K562 (cell line): ENCODE measurements around the gene FITM2. TPM values are rescaled to one million over a fixed set of nuclear protein-coding genes. Genes with fewer than 3 reads are reported as not detected.

ENCODE experiments used
- ARHGAP35 ChIP-seq: fragments of 450-650 bp; IDR thresholded peaks from 2 replicates; pipeline ENCODE4 v1.6.1; 2018; ENCODE audit not compliant: partially characterized antibody
- ASH1L ChIP-seq: fragments of 450-650 bp; IDR thresholded peaks from 2 replicates; pipeline ENCODE4 v1.6.1; 2018; ENCODE audit warnings: borderline replicate concordance, mild to moderate bottlenecking, low read depth; ENCODE audit not compliant: partially characterized antibody
- DPF2 ChIP-seq: fragments of 450-650 bp; IDR thresholded peaks from 2 replicates; pipeline ENCODE4 v1.6.1; 2016
- E2F8 ChIP-seq: fragments of 450-650 bp; IDR thresholded peaks from 2 replicates; pipeline ENCODE4 v1.7.1; 2018; ENCODE audit warnings: mild to moderate bottlenecking, low read depth; ENCODE audit not compliant: partially characterized antibody
- ETV5 ChIP-seq: sonication (generic); formaldehyde crosslinking; IDR thresholded peaks from 2 replicates; pipeline ENCODE4 v1.4.0; 2020; ENCODE audit warnings: low read depth, mild to moderate bottlenecking, missing genetic modification reagents
- GABPA ChIP-seq: fragments of 200-800 bp; sonication (Bioruptor generic); conservative IDR thresholded peaks from 2 replicates; pipeline ENCODE4 v1.6.1; 2016; ENCODE audit warnings: low read depth, missing genetic modification characterization, missing compliant biosample characterization
- MIER1 ChIP-seq: fragments of 450-650 bp; IDR thresholded peaks from 2 replicates; pipeline ENCODE4 v1.6.1; 2016; ENCODE audit warnings: antibody characterized with exemption, mild to moderate bottlenecking, low read depth
- NCOA6 ChIP-seq: fragments of 450-650 bp; IDR thresholded peaks from 2 replicates; pipeline ENCODE4 v1.6.1; 2017; ENCODE audit warnings: mild to moderate bottlenecking
- PRDM10 ChIP-seq: fragments of 450-650 bp; IDR thresholded peaks from 2 replicates; pipeline ENCODE4 v1.6.1; 2018; ENCODE audit not compliant: partially characterized antibody
- STAT6 ChIP-seq: sonication (generic); formaldehyde crosslinking; IDR thresholded peaks from 2 replicates; pipeline ENCODE4 v1.8.1; 2023; ENCODE audit warnings: mild to moderate bottlenecking, missing genetic modification reagents
- ZBTB9 ChIP-seq: fragments of 450-650 bp; formaldehyde crosslinking; IDR thresholded peaks from 2 replicates; pipeline ENCODE4 v1.4.0; 2020; ENCODE audit warnings: mild to moderate bottlenecking, moderate library complexity
- ZEB2 ChIP-seq: fragments of 450-650 bp; IDR thresholded peaks from 2 replicates; pipeline ENCODE4 v1.6.1; 2016
- ZNF408 ChIP-seq: fragments of 250-450 bp; sonication (Bioruptor Pico); IDR thresholded peaks from 2 replicates; pipeline ENCODE4 v1.4.0; 2020; ENCODE audit warnings: low read depth, mild to moderate bottlenecking, moderate library complexity
- ZSCAN29 ChIP-seq: fragments of 450-650 bp; IDR thresholded peaks from 2 replicates; pipeline ENCODE4 v1.6.1; 2017
- polyA plus RNA-seq, 8 experiments: library from polyadenylated mRNA; depleted of rRNA in 4 of 8; stranded (reverse) in 5 of 8; unstranded in 3 of 8; fragments of >200 nt; fragmentation: Nextera tagmentation in 2 of 8; fragmentation: Illumina TruSeq in 1 of 8; extraction: Ambion mirVana in 2 of 8; extraction: Trizol in 1 of 8; gene quantifications; 2 replicates each; pipeline versions ENCODE4 v1.2.1 to v1.2.3, GENCODE V29; 2011 to 2014; ENCODE audit warnings: inconsistent platforms in 1 of 8, missing spikeins in 1 of 8
- total RNA-seq, 7 experiments: library from RNA; depleted of rRNA in 6 of 7; stranded (reverse); fragments of >200 nt in 6 of 7; fragmentation: Illumina TruSeq in 2 of 7; extraction: Trizol in 2 of 7; gene quantifications; 2 replicates each; pipeline versions ENCODE4 v1.2.1 to v1.2.3, GENCODE V29; 2011 to 2021; ENCODE audit warnings: low replicate concordance in 1 of 7
- TF ChIP-seq, protein P1 (sequence below): sonication (generic); formaldehyde crosslinking; IDR thresholded peaks from 2 replicates; pipeline ENCODE4 v1.8.0; 2022; ENCODE audit warnings: mild to moderate bottlenecking, low read depth, missing genetic modification reagents

Gene FITM2
- total and polyA plus RNA-seq, 9 of the 15 experiments (the other 6 are each of a cell fraction or from before 2014, with no cell fraction given), result 0.64 to 2.8 (median 1.8) TPM

DNA sequence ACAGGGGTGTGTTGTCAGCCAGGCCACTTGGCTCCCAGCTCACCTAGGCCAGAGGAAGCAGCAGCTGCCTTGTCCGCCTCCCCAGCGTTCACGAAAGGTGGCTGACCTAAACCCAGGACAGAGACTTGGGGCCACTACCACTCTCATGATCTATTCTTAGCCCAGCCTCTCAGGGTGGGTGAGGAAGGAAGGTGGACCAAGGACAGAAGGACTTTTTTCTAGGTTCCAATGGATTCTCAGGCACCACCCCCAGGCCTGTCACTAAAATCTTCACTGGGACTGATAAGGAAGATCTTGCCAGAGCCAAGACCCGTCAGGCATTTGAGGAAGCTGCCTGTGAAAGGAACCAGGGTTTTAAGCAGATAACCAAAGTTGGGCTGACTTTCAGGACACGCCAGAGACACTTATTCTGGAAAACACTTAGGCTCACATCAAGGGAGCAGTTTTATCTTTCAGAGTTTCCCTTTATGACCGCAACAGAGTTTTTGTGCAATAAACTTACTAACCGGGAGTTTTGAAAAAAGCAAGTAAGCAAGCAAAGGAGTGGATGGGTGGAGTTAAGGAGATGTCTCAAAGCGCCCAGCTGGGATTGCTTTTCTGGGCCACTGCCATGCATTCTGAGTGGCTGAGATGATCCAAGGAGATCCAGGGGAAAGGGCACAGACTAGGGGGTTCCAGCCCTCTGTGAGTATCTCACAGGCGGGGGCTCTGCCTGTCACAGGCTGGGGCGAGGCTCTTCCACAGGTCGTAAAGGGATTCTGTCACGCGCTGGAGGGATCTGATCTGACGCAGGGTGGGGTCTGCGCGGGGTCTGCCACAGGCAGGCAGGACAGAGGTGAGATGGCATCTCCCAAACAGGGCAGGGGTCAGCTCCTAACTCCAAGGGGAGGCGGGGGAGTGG is 989 bp downstream of the FITM2 start (continued):
- TF ChIP-seq STAT6 (no peak), GABPA (tag) (no peak), ZSCAN29 (no peak), E2F8 (no peak), ZNF408 (CRISPR knock-in tag) (no peak), ZEB2 (no peak), NCOA6 (no peak), PRDM10 (no peak), ETV5 (CRISPR knock-in tag) (no peak), ASH1L (no peak), ZBTB9 (no peak), DPF2 (0 out of 2 replicates have a peak, but pooled peaks have one; percentile 26), ARHGAP35 (no peak), MIER1 (no peak)
- TF ChIP-seq, protein P1, sequence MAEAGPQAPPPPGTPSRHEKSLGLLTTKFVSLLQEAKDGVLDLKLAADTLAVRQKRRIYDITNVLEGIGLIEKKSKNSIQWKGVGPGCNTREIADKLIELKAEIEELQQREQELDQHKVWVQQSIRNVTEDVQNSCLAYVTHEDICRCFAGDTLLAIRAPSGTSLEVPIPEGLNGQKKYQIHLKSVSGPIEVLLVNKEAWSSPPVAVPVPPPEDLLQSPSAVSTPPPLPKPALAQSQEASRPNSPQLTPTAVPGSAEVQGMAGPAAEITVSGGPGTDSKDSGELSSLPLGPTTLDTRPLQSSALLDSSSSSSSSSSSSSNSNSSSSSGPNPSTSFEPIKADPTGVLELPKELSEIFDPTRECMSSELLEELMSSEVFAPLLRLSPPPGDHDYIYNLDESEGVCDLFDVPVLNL, result 0 out of 2 replicates have a peak, but pooled peaks have one; percentile 1
